Measurements from ENCODE around the gene SLC16A5. TPM values are rescaled to one million over a fixed set of nuclear protein-coding genes. Genes with fewer than 3 reads are reported as not detected.

The SLC16A5 gene
- total RNA-seq, 2 donors from 2014 or later = 16.5 to 34.1 TPM

DNA sequence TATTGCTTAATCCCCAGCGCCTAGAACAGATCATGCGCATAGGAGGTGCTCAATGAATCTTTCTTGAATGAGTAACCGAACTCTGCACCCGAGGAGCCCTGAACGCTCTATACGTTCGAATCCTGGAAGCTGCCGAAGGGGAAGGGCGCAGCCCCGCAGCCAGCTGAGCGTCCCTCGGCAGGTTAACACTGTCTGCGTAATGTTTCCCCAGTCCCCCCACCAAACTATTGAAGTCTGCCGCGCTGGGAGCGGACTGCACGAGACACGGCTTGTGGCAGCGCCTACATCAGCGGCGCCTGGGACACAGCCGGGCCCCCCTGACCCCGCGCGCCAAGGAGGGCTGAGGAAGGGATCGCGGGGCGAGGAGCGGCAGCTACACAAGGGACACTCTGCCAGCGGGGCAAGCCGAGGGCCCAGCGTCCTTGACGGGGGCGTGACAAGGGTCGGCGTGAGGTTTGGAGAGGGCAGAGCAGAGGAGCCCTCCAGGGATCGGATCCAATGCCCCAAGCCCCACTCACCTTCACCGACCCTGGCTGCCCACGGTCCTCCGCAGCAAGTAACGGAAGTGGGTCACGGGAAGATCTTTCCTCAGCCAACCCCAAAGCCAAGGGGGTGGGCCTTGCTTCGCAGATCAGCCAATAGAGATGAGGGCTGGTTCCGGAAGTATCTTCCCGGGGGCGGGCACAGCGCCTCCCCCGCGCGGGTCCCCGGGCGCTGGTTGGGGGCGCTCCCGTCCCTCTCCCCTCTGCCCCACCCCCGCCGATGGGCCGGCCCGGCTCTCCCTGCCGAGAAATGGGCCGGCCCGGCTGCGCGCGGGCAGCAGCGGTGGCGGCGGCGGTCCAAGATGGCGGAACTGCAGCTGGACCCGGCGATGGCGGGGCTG lies 41.1 kb upstream of the SLC16A5 start, which contains the start of the genes ATP5PD and KCTD2:
Gene ATP5PD (minus strand): TSS at position 563 of the 883 bp plus-strand sequence. CDS start 4,319 bp downstream, outside the sequence.
Gene KCTD2 (plus strand): TSS at position 819 of the 883 bp plus-strand sequence. CDS start 26 bp downstream, at position 845.
- TF ChIP-seq, protein P1, sequence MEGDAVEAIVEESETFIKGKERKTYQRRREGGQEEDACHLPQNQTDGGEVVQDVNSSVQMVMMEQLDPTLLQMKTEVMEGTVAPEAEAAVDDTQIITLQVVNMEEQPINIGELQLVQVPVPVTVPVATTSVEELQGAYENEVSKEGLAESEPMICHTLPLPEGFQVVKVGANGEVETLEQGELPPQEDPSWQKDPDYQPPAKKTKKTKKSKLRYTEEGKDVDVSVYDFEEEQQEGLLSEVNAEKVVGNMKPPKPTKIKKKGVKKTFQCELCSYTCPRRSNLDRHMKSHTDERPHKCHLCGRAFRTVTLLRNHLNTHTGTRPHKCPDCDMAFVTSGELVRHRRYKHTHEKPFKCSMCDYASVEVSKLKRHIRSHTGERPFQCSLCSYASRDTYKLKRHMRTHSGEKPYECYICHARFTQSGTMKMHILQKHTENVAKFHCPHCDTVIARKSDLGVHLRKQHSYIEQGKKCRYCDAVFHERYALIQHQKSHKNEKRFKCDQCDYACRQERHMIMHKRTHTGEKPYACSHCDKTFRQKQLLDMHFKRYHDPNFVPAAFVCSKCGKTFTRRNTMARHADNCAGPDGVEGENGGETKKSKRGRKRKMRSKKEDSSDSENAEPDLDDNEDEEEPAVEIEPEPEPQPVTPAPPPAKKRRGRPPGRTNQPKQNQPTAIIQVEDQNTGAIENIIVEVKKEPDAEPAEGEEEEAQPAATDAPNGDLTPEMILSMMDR (IDR thresholded peaks at IDR 0.05) = no peak
- H3K9me3 ChIP-seq = no peaks in the 10 kb centered on the region
- H3K27ac ChIP-seq = peak within 1 kb of the TSS; percentile 97 to 100
- H3K4me1 ChIP-seq = peaks cover 0 to 34% of the 10 kb centered on the region in 2 donors
- DNase-seq (ENCODE audit: low spot score) = peak; percentile 97
- H3K4me3 ChIP-seq = peak within 1 kb of the TSS; percentile 88 to 100
- H3K27me3 ChIP-seq = no peaks in the 10 kb centered on the region
- H3K36me3 ChIP-seq = peaks cover 19% of the 10 kb centered on the region

- H3K27me3 ChIP-seq = no peaks in the 10 kb centered on the region
- peaks cover 11% of the 10 kb centered on the region for H3K36me3 ChIP-seq
- H3K4me3 ChIP-seq = peak overlapping the region; percentile 88 to 100
- TF ChIP-seq, protein P1 (IDR thresholded peaks at IDR 0.05) = no peak
- peak overlapping the region; percentile 97 to 100 for H3K27ac ChIP-seq
- H3K4me1 ChIP-seq = peaks cover 0 to 34% of the 10 kb centered on the region in 2 donors
- no peak for DNase-seq (ENCODE audit: low spot score)
- H3K9me3 ChIP-seq = no peaks in the 10 kb centered on the region
Observed at GRCh38 chr17:75047398-75048098, 40.2 kb upstream of the SLC16A5 start.

DNA sequence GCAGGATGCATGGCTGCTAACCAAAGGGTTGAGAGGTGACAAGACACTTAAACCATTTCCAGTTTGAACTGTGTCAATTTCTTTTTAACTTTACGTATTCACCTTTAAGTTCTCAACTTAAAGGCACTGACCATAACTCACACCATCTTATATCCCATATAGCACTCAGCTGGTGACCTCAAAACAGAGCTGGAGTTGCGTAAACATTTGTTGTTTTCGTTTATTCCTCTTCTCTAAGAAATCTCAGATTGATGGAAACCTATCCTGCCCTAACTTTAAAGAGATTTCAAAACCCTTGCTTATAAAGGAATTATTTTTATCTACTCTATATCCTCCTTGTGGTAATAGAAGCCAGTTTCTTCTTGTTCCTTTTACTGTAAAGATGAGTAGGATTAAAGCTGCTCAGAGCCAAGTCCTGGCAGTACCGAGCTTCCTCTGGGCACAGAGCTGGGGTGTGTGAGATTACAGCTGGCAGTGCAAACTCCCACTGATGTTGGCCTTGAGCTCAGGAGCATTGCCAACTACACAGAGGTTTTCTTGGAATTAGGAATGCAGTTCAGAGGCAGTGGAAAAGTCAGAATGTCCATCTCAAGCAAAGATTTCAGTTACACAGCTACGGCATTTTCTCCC lies 39.4 kb upstream of the SLC16A5 start:
- TF ChIP-seq, protein P1 (IDR thresholded peaks at IDR 0.05) = no peak
- DNase-seq (ENCODE audit: low spot score) = no peak
- Histone ChIP-seq H3K9me3 (no peaks in the 10 kb centered on the region), H3K27me3 (no peaks in the 10 kb centered on the region), H3K4me1 (peaks cover 0 to 34% of the 10 kb centered on the region in 2 donors), H3K36me3 (peaks cover 19% of the 10 kb centered on the region), H3K27ac (peak overlapping the region; percentile 97 to 100), H3K4me3 (peak overlapping the region; percentile 88 to 100)

- H3K27ac ChIP-seq = peak overlapping the region; percentile 97 to 100
- H3K36me3 ChIP-seq = peaks cover 26% of the 10 kb centered on the region
- H3K4me3 ChIP-seq = no peak overlapping the region
Observed at GRCh38 chr17:75049057-75049456, 38.7 kb upstream of the SLC16A5 start.

GRCh38 chr17:75049706-75050105 lies 38.0 kb upstream of the SLC16A5 start:
- Histone ChIP-seq H3K4me1 (peaks cover 0 to 33% of the 10 kb centered on the region in 2 donors), H3K27ac (no peak overlapping the region), H3K9me3 (no peaks in the 10 kb centered on the region), H3K36me3 (peaks cover 31% of the 10 kb centered on the region), H3K4me3 (no peak overlapping the region), H3K27me3 (no peaks in the 10 kb centered on the region)
- DNase-seq (ENCODE audit: low spot score) = no peak
- TF ChIP-seq, protein P1 (IDR thresholded peaks at IDR 0.05) = no peak

More at GRCh38 chr17:75049057-75049456, 38.7 kb upstream of the SLC16A5 start:
- peaks cover 0 to 34% of the 10 kb centered on the region in 2 donors for H3K4me1 ChIP-seq
- no peaks in the 10 kb centered on the region for H3K9me3 ChIP-seq
- no peaks in the 10 kb centered on the region for H3K27me3 ChIP-seq
- TF ChIP-seq, protein P1 (IDR thresholded peaks at IDR 0.05) = no peak
- DNase-seq (ENCODE audit: low spot score) = no peak

Measured in right atrium auricular region (tissue), 2 donors.